T47D (cell line): Measurements from ENCODE around the gene SMG7.

Experiments
- DNase-seq, 2 experiments: peaks; one replicate each; pipeline versions ENCODE4 v3.0.0 to v3.0.0-alpha.2; 2011 to 2012; ENCODE audit warnings: low read depth in 1 of 2, low spot score in 1 of 2
- JUND ChIP-seq: IDR thresholded peaks from 2 replicates; pipeline ENCODE4 v1.6.1; 2012; ENCODE audit warnings: low read depth
- in situ Hi-C: cut with HindIII; loops from 2 replicates; pipeline ENCODE4 v1.10.0; 2016; ENCODE audit warnings: low sequenced_read_pairs, low pct_unique_long_range_greater_than_20kb

SMG7 gene

DNA sequence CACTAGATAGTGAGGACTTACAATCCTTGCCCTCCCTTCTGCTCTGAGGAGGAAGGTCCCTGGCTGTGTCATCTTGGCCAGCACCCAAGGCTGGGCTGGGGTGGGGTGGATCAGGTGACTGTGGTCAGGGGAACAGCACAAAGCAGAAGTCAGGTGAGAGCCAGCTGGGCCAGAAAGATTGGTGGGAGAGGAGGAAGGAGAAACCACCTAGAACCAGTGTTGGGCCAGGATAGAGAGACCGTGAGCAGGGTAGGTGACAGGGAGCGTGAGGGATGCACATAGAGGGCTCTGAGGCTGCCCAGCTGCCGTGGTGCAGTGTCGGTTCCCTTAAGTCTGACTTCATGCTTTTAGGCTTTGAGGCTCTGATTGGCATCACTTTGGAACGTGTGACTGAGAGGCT, 95.3 kb downstream of the SMG7 start:
- TF ChIP-seq JUND, result no peak
- in situ Hi-C loops, result no loop called here
- DNase-seq, result peak in 1 of 2 experiments; percentile 24

DNA sequence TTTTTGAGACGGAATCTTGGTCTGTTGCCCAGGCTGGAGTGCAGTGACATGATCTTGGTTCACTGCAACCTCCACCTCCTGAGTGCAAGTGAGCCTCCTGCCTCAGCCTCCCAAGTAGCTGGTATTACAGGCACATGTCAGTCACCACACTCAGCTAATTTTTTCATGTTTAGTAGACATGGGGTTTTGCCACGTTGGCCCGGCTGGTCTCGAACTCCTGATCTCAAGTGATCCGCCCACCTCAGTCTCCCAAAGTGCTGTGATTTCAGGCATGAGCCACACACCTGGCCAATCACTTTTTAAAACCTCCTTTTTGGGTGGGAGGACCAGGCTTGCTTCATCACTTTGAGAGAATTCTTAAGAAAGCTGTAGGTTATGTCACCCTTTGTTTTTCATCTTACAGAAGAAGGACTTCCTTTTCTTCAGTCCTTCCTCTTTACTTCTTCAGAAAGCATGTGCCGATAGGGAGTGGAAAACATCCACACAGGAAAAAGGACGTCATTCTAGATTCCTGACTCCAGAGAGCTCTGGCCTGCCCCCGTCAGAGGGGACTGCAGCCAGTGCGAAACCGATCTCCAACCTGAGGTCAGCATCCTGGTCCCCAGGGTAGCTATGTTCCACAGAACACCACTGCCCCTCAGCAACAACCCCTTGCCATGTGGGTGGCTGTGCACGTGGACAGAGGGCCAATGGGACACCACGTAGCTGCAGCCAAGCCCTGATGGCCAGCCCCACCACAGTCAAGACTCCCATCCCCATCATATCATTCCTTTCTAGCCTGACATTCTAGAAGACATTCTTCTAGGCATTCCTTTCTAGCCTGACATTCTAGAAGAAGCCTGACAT, 96.1 kb downstream of the SMG7 start:
- no peak for DNase-seq
- in situ Hi-C loops, result no loop called here
- TF ChIP-seq JUND, result no peak

DNA sequence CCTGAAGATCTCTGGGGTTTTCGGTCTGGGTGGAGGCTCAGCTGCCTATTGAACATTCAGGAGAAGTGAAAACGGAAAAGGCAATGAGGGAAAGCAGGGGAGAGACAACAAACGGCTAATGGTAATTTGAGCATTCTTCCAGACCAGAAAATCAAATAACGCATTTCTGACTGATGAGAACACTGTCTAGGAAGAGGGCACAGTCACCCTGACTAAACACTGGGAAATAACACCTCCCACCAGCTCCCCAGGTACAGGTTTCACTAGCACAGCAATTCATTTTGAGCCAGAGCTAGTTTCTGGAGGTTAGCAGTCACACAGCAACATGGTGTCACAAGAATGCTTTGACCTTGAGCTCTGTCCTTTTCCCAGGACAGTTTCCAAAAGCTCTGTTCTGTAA, 96.8 kb downstream of the SMG7 start:
- no peak for TF ChIP-seq JUND
- in situ Hi-C loops, result no loop called here
- peak; percentile 36 to 80 for DNase-seq

DNA sequence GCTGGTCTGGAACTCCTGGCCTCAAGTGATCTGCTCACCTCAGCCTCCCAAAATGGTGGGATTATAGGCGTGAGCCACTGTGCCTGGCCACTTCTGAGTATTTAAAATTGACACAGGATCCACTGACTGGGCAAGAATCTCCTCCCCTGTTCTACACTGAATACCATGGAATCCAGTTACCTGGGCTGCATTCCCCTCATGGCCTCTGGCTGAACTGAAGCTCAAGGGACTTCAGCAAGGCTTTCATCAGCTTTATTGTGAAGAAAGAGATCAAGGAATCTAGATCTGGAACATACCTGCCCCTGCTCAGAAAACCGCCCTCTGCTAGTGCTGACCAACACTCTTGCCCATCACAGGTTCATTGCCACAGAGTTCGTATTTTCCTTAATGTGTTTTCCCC, 97.5 kb downstream of the SMG7 start:
- DNase-seq, result no peak
- in situ Hi-C loops, result no loop called here
- no peak for TF ChIP-seq JUND

DNA sequence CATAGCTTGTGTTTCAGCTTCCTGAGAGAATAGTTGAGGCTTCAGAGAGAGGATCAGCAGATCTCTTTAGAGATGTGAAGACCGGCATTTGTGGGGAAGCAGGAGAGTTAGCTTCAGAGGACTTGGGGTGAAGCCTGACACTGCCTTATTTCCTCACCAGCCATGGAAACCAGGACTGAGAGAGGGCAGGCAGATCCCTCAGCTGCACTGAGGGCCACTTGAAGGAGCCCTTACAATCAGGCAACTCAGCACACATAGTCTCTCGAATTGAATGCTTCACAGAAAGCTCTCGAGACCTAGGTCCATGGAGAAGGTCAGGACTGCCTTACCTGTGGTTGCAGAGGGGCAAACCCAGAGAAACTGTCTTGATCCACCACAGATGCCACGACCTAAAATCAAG, 98.2 kb downstream of the SMG7 start:
- no peak for TF ChIP-seq JUND
- in situ Hi-C loops, result no loop called here
- no peak for DNase-seq

DNA sequence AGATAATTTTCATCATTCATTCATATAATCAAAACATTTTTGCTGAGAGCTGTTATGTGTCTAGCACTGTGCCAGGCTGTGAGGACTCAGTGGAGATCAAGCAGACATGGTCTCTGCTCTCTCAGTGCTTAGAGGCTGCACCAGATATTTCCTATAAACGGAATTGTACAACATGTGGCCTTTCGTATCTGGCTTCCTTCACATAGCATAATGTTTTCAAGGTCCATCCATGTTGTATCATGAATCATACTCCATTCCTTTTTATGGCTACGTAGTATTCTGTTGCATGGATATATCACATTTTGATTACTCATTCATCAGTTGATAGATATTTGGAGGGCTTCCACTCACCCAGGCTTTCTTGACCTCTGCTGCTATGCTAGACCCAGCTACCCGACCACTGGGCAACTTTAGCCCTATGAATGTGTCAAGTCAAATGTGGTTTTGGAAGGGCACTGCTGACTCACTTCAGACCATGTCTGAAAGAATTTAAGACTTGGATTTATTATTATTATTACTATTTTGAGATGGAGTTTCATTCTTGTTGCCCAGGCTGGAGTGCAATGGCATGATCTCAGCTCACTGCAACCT, 99.5 kb downstream of the SMG7 start:
- DNase-seq, result no peak
- no peak for TF ChIP-seq JUND
- in situ Hi-C loops, result no loop called here

DNA sequence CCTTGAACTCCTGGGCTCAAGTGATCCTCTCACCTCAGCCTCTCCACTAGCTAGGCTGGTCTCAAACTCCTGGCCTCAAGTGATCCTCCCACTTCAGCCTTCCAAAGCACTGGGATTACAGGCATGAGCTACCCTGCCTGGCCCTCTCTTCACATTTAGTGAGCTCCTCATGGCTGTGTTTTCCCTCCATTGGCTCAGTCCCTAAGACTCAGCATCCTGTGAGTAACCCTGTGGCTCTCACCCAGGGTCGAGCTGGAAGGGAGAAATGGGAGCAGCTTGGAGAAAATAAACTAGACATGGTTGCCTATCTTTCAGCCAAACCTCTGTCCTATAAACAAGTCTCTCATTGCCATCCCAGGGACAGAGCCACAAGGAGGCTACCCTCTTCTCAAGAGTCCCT, 100.4 kb downstream of the SMG7 start:
- no peak for DNase-seq
- in situ Hi-C loops, result no loop called here
- no peak for TF ChIP-seq JUND

DNA sequence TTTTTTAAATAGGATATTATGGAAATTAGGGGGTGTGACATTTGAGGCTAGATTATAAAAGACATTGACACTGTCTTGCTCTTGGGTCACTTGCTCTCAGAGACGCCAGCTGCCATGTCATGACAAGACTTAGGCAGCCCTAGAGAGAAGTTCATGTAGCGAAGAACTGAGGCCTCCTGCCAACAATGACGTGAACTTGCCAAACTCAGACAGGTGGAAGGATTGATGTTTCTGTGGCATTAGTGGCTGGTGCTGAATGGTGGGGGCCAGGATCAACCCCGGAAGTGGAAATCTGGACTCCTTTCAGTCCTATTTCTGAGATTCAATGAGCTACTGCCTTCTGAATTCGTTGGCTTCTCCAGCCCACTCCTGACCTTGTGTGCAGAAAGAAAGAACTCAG, 103.3 kb downstream of the SMG7 start:
- DNase-seq, result no peak
- in situ Hi-C loops, result no loop called here
- TF ChIP-seq JUND, result no peak

DNA sequence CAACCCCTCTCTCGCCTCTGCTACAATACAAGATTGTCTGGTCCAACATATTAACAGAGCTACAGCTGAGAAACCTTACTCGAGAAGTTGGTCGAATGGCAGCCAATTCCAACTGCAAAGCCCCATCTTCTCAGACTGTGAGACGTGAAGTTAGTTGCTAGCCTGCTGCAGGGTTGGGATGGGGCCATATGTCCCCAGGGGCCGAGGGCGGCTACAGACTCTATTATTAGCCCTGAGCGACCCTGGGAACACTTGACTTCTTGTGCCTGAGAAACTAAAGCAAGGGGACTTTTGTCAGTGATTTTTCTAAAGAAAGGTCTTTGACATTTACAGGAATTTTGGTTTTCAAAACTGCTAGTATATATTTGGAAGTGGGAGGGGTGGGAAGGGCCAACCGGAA, 104.2 kb downstream of the SMG7 start:
- no peak for TF ChIP-seq JUND
- no peak for DNase-seq
- in situ Hi-C loops, result no loop called here

DNA sequence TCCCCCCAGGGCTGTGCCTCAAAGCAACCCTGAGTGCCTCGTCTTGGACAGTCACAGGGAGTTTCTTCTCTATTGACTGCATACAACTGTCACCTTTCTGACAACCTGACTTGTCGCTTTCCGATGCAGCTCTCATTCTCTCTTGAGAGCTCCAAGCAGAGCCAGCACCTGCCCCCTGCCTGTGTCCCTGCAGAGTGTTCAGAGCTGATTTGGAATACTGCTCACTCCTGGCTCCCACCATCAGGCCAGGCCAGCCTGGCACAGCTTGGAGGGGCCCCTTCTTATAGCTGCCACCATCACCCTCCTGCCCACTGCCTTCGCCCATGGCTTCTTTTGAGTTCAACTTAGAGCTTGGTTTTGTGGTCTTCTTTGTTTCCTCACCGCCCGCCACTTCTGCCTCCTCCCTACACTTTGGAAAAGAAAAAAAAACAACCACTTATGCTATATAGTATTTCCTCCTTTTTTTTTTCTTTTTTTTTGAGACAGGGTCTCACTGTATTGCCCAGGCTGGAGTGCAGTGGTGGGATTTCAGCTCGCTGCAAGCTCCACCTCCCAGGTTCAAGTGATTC, 105.7 kb downstream of the SMG7 start:
- no peak for TF ChIP-seq JUND
- in situ Hi-C loops, result no loop called here
- DNase-seq, result no peak

DNA sequence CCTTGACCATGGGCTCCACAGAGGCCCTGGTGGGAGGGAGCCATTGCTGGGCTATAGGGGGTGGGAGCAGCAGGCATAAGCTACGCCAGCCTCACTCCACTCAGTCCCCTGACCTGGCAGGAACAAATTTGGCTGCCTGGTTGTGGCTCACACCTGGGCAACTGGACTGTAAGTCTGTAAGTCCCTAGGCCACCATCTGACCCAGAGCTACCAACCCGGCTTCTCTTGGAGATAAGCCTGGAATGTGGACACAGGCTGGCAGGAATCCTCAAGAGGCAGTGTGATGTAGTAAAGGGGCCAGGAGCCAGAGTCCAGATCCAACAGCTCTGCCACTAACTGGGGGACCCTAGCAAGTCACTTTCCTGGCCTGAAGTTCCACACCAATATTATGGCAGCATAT, 106.6 kb downstream of the SMG7 start:
- in situ Hi-C loops, result no loop called here
- peak in 1 of 2 experiments; percentile 57 for DNase-seq
- no peak for TF ChIP-seq JUND

DNA sequence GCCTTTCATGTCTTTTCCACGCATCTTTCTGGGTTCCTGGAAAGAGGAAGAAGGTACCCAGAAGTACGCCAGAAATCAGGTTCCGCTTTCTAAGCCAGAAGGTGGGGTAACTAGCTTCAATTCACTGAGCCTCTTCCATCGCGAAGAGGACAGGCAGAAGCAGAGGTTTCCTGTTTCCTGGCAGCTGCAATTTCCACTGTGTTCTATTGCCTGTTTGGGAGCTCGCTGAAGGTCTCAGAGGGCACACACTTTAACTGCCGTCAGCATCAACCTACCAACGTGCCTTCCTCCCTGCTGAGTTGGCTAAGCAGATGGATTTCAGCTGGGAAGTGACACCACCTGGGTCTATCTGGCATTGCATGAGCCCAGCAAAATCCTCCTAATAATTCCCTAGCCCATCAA, 108.0 kb downstream of the SMG7 start:
- peak; percentile 52 to 63 for DNase-seq
- in situ Hi-C loops, result no loop called here
- no peak for TF ChIP-seq JUND

DNA sequence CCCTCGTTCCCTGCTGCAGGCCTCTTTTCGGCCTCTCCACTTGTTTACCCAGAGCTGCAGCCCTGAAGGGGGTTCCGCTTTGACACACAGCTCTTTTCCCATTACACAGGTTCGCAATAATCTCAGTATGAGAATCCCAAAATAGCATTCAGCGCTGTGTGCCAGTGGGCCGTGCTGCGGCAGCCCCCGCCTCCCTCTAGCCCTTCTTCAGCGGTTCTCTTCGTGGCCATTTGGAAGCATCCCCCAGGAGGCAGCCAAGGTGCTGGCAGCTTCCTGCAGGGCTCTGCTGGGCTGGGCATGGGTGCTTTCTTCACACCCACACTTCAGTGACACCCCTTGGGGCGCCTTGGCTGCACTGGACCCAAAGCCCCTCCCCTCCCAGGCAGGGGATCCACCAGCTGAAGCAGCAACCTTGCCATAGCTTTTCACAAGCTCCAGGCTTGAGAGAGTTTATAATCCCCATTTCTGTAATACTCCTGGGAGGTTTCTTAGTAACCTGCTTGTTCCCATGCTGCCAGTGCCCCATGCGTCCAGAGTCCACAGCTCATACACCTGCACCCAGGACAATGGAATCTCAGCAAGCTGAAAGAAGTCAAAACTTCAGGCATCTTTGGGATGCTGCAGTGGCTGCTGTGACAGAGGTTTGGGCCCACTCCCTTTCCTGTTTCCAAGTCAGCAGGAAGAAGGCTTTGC, 109.9 kb downstream of the SMG7 start:
- in situ Hi-C loops, result no loop called here
- no peak for TF ChIP-seq JUND
- no peak for DNase-seq
